Stomach (tissue), 4 donors: Measurements from ENCODE around the gene NDUFA7.

ENCODE experiments used
- POLR2A ChIP-seq, 4 donors: fragments of 450-650 bp; IDR thresholded peaks; one replicate each; pipeline ENCODE4 v1.6.1; 2016; ENCODE audit warnings: antibody characterized with exemption in 4 of 4, control low read depth in 2 of 4, mild to moderate bottlenecking in 1 of 4, moderate library complexity in 1 of 4
- TF ChIP-seq, protein P1 (sequence below), 7 experiments: fragments of 450-650 bp in 4 of 7; fragments of 200-600 bp in 3 of 7; sonication (generic) in 3 of 7; IDR thresholded peaks; one replicate each; pipeline ENCODE4 v1.5.1; 2016 to 2019; ENCODE audit warnings: antibody characterized with exemption in 7 of 7, control low read depth in 2 of 7, mild to moderate bottlenecking in 1 of 7

DNA sequence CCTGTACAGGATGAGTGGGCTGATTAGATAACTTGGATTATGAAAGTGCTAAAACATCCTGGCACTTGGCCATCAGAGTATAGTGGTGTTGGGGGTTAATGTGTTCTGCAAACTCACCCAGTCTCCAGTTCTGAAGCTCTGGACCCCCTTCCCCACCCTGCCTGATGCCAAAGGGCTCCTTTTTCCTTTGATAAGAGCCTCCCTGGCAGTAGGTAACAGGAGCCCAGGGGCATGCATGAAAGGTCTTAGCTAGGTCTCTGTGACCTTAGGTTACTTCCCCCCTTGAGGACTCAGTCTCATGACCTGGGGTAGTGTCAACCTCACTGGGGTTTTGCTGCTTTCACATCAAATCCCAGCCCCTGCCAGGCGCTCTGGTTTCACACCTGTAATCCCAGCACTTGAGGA, 2.6 kb upstream of the NDUFA7 start:
- TF ChIP-seq, protein P1, sequence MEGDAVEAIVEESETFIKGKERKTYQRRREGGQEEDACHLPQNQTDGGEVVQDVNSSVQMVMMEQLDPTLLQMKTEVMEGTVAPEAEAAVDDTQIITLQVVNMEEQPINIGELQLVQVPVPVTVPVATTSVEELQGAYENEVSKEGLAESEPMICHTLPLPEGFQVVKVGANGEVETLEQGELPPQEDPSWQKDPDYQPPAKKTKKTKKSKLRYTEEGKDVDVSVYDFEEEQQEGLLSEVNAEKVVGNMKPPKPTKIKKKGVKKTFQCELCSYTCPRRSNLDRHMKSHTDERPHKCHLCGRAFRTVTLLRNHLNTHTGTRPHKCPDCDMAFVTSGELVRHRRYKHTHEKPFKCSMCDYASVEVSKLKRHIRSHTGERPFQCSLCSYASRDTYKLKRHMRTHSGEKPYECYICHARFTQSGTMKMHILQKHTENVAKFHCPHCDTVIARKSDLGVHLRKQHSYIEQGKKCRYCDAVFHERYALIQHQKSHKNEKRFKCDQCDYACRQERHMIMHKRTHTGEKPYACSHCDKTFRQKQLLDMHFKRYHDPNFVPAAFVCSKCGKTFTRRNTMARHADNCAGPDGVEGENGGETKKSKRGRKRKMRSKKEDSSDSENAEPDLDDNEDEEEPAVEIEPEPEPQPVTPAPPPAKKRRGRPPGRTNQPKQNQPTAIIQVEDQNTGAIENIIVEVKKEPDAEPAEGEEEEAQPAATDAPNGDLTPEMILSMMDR (IDR thresholded peaks at IDR 0.05) = no peak
- no peak for TF ChIP-seq POLR2A (IDR thresholded peaks at IDR 0.05)
